Activated naive CD4-positive, alpha-beta T cell treated with anti-CD3 and anti-CD28 coated beads for 36 hours (primary cell): Measurements from ENCODE around the gene FAM83D. TPM values are rescaled to one million over a fixed set of nuclear protein-coding genes. Genes with fewer than 3 reads are reported as not detected.

Experiments
- CTCF ChIA-PET: fragments of 350-600 bp; sonication (Branson Sonifier 250); formaldehyde crosslinking; loops from one replicate; lab custom pipeline; 2021; ENCODE audit warnings: antibody characterized with exemption; lab: Charles Lee
- DNase-seq: peaks from one replicate; pipeline ENCODE4 v3.0.0-alpha.2; 2020
- H3K27ac Mint-ChIP-seq: one replicate; pipeline ENCODE4 v1.8.0; 2021; ENCODE audit warnings: mild to moderate bottlenecking, mixed read lengths
- H3K27me3 Mint-ChIP-seq: one replicate; pipeline ENCODE4 v1.8.0; 2021; ENCODE audit warnings: low read depth, mixed read lengths
- H3K36me3 Mint-ChIP-seq: one replicate; pipeline ENCODE4 v1.8.0; 2021; ENCODE audit warnings: low read depth, mixed read lengths
- H3K4me1 Mint-ChIP-seq: one replicate; pipeline ENCODE4 v1.8.0; 2021; ENCODE audit warnings: low read depth, mixed read lengths
- H3K4me3 Mint-ChIP-seq: one replicate; pipeline ENCODE4 v1.8.0; 2021; ENCODE audit warnings: mild to moderate bottlenecking, moderate library complexity, mixed read lengths
- H3K9me3 Mint-ChIP-seq: one replicate; pipeline ENCODE4 v1.8.0; 2021; ENCODE audit warnings: mixed read lengths
- intact Hi-C: fragments of 100-400 bp; cut with micrococcal nuclease; formaldehyde crosslinking; loops from one replicate; pipeline ENCODE4 v1.15.1; 2023
- total RNA-seq, 2 experiments: library from RNA; stranded (reverse); gene quantifications; one replicate each; pipeline ENCODE4 v1.2.3, GENCODE V29; 2021

FAM83D gene
- 10 to 100 TPM; 13.6 TPM for total RNA-seq

DNA sequence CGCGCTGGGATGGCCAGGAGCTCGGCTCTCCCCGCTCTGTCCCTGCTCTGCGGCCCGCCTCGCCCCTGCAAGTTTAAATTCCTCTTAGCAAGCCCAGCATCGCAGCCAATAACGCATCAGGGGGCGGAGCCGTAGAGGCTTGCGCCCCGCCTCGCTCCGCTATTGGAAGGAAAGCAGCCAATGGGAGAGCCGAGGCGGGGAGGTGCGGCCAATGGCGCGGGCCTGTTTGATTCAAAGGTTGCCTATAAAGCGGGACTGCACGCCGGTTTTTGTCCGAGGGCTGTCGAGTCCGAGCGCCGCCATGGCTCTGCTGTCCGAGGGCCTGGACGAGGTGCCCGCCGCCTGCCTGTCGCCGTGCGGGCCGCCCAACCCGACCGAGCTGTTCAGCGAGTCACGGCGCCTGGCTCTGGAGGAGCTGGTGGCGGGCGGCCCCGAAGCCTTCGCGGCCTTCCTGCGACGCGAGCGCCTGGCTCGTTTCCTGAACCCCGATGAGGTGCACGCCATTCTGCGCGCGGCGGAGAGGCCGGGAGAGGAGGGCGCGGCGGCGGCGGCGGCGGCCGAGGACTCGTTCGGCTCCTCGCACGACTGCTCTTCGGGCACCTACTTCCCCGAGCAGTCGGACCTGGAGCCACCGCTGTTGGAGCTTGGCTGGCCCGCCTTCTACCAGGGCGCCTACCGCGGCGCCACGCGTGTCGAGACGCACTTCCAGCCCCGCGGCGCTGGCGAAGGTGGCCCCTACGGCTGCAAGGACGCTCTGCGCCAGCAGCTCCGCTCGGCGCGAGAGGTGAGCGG is at the start of gene FAM83D:
Gene FAM83D, plus strand, starts transcription at position 276 of the 792 bp plus-strand sequence. Its CDS starts 26 bp downstream, at position 302.
- CTCF ChIA-PET = interaction anchor here (0.7 to 13.0 kb wide), 11 partner anchors 8 to 153 kb away, joined by 3 to 100 read pairs (median 4); partner anchors contain the start of genes DHX35 and PPP1R16B
- Mint-ChIP-seq H3K9me3 (no peaks in the 10 kb centered on the region), H3K27me3 (no peaks in the 10 kb centered on the region), H3K27ac (peak within 1 kb of the TSS; percentile 30), H3K4me1 (peaks cover 17% of the 10 kb centered on the region), H3K4me3 (peak within 1 kb of the TSS; percentile 80), H3K36me3 (peaks cover 4% of the 10 kb centered on the region)
- intact Hi-C loops = loop anchor here (1.0 kb wide), 5 partner anchors 36 to 200 kb away; partner anchors contain the start of genes ACTR5 and DHX35
- DNase-seq = peak; percentile 97

DNA sequence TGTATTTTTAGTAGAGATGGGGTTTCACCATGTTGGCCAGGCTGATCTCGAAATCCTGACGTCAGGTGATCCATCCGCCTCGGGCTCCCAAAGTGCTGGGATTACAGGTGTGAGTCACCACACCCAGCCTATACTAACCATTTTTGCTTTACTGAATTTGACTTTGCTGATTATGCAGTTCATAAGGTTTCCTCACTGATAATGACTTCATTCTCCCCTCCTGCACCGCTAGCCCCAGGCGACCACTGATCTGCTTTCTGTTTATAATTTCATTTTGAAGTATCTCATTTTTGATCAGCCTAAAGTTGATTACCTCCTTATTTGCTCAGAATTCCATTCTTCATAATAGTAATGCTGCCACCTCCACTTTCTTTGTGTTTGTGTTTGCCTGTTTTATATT is 48.7 kb upstream of the FAM83D start:
- CTCF ChIA-PET = interaction anchor here (1.2 to 4.6 kb wide), 2 partner anchors 15 to 17 kb away, joined by 5 to 22 read pairs; no protein-coding TSS in a partner anchor
- DNase-seq = no peak
- Mint-ChIP-seq H3K4me3 (no peak overlapping the region), H3K9me3 (no peaks in the 10 kb centered on the region), H3K36me3 (no peaks in the 10 kb centered on the region), H3K4me1 (peaks cover 61% of the 10 kb centered on the region), H3K27me3 (no peaks in the 10 kb centered on the region), H3K27ac (no peak overlapping the region)
- intact Hi-C loops = no loop called here

DNA sequence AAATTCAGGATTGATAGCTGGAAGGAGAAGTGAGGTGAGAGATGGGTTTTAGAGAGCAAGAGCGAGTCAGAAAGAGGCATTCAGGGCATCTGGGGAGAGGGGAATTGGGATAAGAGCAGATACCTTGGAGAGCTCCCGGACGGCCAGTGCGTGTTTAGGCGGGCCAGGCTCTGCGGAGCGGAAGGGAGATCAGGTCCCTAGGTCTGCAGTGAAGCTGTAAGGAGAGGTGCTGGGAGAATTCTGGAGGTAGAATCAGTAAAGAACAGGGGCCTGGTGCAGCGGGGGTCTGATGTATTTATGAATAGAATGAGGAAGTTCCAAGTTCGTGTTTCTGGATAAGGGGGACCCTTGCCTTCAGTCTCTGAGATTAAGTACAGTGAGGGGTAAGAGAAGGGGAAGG is 47.4 kb upstream of the FAM83D start:
- no peak for DNase-seq
- H3K4me1 Mint-ChIP-seq = peaks cover 51% of the 10 kb centered on the region
- no peaks in the 10 kb centered on the region for H3K9me3 Mint-ChIP-seq
- no peaks in the 10 kb centered on the region for H3K27me3 Mint-ChIP-seq
- no peak overlapping the region for H3K27ac Mint-ChIP-seq
- CTCF ChIA-PET = interaction anchor here (1.0 to 1.7 kb wide), 3 partner anchors 18 to 126 kb away, joined by 4 to 7 read pairs (median 4); no protein-coding TSS in a partner anchor
- no peaks in the 10 kb centered on the region for H3K36me3 Mint-ChIP-seq
- H3K4me3 Mint-ChIP-seq = no peak overlapping the region
- intact Hi-C loops = no loop called here

DNA sequence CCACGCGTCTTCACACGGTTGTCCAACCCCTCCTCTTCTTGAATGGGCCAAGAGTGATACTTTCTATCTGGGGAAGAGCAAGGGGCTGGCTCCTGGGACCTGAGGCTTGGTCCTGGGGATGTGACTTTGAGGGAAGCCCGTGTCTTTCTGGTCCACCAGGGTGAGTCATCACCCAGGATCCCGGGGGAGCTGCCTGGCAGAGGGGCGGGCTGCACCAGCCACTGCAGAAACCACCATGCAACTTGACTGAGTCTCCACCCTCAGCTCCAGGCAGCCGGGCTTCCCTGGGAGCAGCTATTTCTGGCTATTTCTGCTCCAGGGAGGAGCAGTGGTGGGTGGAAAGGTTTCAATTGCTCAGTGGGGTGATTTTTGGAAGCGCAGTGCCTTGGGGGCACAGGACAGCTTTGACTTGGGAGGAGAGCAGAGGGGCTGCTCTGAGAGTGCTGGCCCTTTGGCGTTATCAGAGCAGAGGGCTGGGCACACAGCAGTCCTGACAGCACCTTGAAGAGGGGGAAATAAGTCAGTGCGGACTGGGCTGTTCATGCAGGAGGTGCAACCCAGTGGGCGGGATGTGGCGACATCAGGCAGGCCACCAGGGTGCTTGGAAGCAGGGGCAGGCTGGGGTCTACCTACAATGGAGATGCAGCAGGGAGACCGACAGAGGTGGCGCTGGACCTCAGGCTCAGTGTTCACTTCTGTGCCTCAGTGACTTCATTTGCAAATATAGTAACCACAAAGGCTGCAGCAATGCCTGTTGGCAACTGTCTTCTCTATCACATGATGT is 45.1 kb upstream of the FAM83D start:
- no peak for DNase-seq
- no peaks in the 10 kb centered on the region for H3K27me3 Mint-ChIP-seq
- H3K27ac Mint-ChIP-seq = no peak overlapping the region
- CTCF ChIA-PET = interaction anchor here (2.8 kb wide), 1 partner anchor 11 kb away, joined by 22 read pairs; no protein-coding TSS in a partner anchor
- intact Hi-C loops = no loop called here
- H3K36me3 Mint-ChIP-seq = no peaks in the 10 kb centered on the region
- H3K4me1 Mint-ChIP-seq = peaks cover 30% of the 10 kb centered on the region
- no peaks in the 10 kb centered on the region for H3K9me3 Mint-ChIP-seq
- no peak overlapping the region for H3K4me3 Mint-ChIP-seq

- H3K9me3 Mint-ChIP-seq = no peaks in the 10 kb centered on the region
- H3K36me3 Mint-ChIP-seq = no peaks in the 10 kb centered on the region
- no peak overlapping the region for H3K27ac Mint-ChIP-seq
- no peak for DNase-seq
- H3K27me3 Mint-ChIP-seq = no peaks in the 10 kb centered on the region
- CTCF ChIA-PET = interaction anchor here (0.6 to 2.8 kb wide), 4 partner anchors 8 to 1173 kb away, joined by 3 to 22 read pairs (median 4); no protein-coding TSS in a partner anchor
- intact Hi-C loops = no loop called here
- H3K4me3 Mint-ChIP-seq = no peak overlapping the region
- peaks cover 25% of the 10 kb centered on the region for H3K4me1 Mint-ChIP-seq
Observed at GRCh38 chr20:38881806-38882440, 44.3 kb upstream of the FAM83D start.

DNA sequence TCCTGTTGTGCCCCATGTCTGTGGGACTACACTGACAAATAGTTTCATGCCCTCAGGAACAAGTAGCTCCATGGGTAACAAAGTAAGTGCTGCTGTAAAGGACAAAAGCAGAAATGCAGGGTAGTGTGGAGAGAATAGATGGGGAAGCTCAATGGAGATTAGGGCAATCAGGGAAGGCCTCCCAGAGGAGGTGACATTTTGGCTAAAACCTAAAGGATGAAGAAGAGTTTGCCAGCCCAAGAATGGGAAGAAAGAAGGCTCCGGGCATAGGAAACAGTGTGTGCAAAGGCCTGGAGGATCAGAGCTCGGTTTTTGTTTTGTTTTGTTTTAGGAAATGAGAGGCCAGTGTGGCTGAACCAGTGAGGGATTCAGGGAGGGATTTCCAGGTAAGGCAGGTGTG is 43.6 kb upstream of the FAM83D start:
- H3K9me3 Mint-ChIP-seq = no peaks in the 10 kb centered on the region
- peaks cover 22% of the 10 kb centered on the region for H3K4me1 Mint-ChIP-seq
- no peaks in the 10 kb centered on the region for H3K36me3 Mint-ChIP-seq
- H3K27me3 Mint-ChIP-seq = no peaks in the 10 kb centered on the region
- no peak overlapping the region for H3K4me3 Mint-ChIP-seq
- DNase-seq = no peak
- CTCF ChIA-PET = interaction anchor here (0.6 to 2.8 kb wide), 3 partner anchors 10 to 1173 kb away, joined by 3 to 22 read pairs (median 3); no protein-coding TSS in a partner anchor
- intact Hi-C loops = no loop called here
- peak overlapping the region; percentile 13 for H3K27ac Mint-ChIP-seq

- intact Hi-C loops = no loop called here
- no peaks in the 10 kb centered on the region for H3K36me3 Mint-ChIP-seq
- CTCF ChIA-PET = interaction anchor here (0.8 to 2.8 kb wide), 2 partner anchors 9 to 249 kb away, joined by 3 to 22 read pairs; no protein-coding TSS in a partner anchor
Observed at GRCh38 chr20:38883081-38883980, 42.9 kb upstream of the FAM83D start.

DNA sequence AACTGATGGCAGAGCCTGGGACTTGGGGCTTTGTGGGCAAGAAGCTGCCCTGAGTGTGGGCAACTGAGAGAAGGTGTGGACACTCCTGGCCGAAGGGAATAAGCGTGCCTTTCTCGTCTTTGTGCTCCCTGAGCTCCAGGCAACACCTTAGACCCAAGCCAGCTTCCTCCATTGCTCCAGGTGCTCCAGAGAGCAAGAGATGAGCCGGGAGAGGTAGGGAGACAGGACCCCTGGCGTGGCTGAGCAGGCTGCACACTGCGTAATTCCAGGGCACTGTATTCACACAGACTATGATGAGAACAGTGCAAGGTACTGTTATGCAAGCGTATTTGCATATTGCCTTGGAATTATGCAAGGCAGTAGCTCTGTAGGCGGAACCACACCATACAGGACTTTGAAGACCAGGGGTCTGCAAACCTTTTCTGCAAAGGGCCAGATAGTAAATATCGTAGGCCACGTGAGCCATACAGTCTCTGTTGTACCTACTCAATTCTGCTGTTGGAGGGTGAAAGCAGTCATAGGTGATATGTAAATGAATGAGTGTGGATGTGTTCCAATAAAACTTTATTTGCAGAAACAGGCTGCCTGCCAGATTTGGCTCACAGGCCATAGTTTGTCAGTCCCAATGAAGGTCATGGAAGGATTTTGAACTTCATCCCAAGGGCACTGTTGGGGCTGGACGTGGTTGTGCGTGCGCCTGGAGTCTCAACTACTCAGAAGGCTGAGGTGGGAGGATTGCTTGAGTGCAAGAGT is 42.1 kb upstream of the FAM83D start:
- no peak for DNase-seq
- H3K36me3 Mint-ChIP-seq = no peaks in the 10 kb centered on the region
- intact Hi-C loops = no loop called here
- H3K4me3 Mint-ChIP-seq = no peak overlapping the region
- H3K27me3 Mint-ChIP-seq = no peaks in the 10 kb centered on the region
- no peak overlapping the region for H3K27ac Mint-ChIP-seq
- CTCF ChIA-PET = interaction anchor here (2.8 kb wide), 1 partner anchor 8 kb away, joined by 22 read pairs; no protein-coding TSS in a partner anchor
- peaks cover 14% of the 10 kb centered on the region for H3K4me1 Mint-ChIP-seq
- H3K9me3 Mint-ChIP-seq = no peaks in the 10 kb centered on the region

More at GRCh38 chr20:38883081-38883980, 42.9 kb upstream of the FAM83D start:
- Mint-ChIP-seq H3K4me1 (peaks cover 19% of the 10 kb centered on the region), H3K27ac (no peak overlapping the region), H3K9me3 (no peaks in the 10 kb centered on the region), H3K4me3 (no peak overlapping the region), H3K27me3 (no peaks in the 10 kb centered on the region)
- no peak for DNase-seq

DNA sequence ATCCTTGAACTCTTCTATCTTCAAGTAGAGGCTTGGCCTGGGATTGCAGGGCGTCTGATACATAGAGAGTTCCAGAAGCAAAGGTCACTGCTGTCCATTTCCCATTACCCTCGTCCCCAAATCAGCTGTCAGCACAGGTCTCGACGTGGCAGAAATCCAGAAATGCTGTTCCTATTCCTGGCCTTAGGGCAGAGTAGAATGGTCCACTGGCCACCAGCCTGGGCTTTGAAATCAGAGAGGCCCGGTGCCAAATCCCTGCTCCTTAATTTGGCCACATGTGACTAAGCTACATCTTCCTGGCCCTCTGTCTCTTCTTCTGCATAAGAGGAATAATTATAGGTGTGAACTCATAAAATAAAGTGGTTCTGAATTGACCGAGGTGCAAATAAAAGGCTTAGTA is 40.9 kb upstream of the FAM83D start:
- H3K27me3 Mint-ChIP-seq = no peaks in the 10 kb centered on the region
- H3K36me3 Mint-ChIP-seq = no peaks in the 10 kb centered on the region
- no peak for DNase-seq
- no peaks in the 10 kb centered on the region for H3K9me3 Mint-ChIP-seq
- no peak overlapping the region for H3K27ac Mint-ChIP-seq
- H3K4me3 Mint-ChIP-seq = no peak overlapping the region
- H3K4me1 Mint-ChIP-seq = peaks cover 19% of the 10 kb centered on the region
- intact Hi-C loops = no loop called here
- CTCF ChIA-PET = no interaction called here

GRCh38 chr20:38888059-38888831 is 38.0 kb upstream of the FAM83D start:
- Mint-ChIP-seq H3K9me3 (no peaks in the 10 kb centered on the region), H3K4me1 (peaks cover 20% of the 10 kb centered on the region), H3K36me3 (no peaks in the 10 kb centered on the region), H3K27ac (no peak overlapping the region), H3K4me3 (no peak overlapping the region), H3K27me3 (no peaks in the 10 kb centered on the region)
- CTCF ChIA-PET = interaction anchor here (1.0 to 1.2 kb wide), 2 partner anchors 12 to 80 kb away, joined by 3 read pairs; no protein-coding TSS in a partner anchor
- intact Hi-C loops = no loop called here
- no peak for DNase-seq
